HG03521 (cell line): ENCODE measurements around the gene OR2G6.
A peak's percentile ranks its signal among the peaks of the same experiment; 100 is the strongest.
"Not testable (repeated sequence)": the region's sequence is repeated elsewhere in the genome, so short reads cannot be mapped to it uniquely, and the experiment has no call there.

ENCODE experiments used
- ATAC-seq: cut with Tn5 transposase; IDR thresholded peaks from one replicate; pipeline ENCODE4 v1.9.1; 2021; ENCODE audit warnings: mild to moderate bottlenecking, moderate library complexity; ENCODE audit not compliant: unreplicated experiment

OR2G6 gene

DNA sequence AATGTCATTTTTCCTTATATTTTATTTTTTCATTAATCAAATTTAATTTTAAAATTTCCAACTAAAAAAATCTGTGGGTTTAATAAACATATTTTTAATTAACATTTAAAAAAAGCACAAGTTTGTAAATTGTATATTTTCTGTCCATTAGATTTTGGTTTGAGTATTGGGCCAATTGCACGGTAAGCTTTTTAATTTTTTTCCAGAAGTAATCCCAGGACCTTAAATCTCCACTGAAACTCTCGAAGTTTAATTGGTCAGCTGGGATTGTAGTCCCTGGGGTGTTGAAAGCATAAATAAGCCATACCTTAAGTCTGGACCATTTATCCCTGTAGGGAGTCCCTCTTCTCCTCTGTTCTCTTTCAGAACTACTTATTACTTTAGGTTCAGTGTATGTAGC, at the start of gene OR2G6:
TSS of gene OR2G6 (plus strand) at position 301 of the 400 bp plus-strand sequence. CDS start 13,574 bp downstream, outside the sequence.
- not testable (repeated sequence) for ATAC-seq

DNA sequence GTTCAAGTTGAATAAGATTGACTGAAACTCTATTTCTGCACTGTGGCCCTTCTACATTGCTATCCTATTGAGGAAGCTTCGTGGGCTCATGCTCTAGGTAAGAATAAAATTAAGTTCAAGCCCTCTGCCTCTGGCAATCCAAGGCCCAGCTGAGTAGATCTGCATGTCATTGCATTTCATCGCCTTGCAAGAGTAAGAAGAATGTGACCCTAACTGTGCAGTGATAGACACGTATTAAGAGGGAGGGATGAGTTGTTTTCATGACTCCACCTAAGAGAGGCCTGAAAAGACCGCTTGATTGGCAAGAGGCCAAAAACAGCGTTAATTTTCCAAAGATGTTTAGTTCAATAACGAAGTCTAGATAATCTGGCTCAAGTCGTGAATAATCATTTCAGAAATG, 48.8 kb upstream of the OR2G6 start:
- not testable (repeated sequence) for ATAC-seq

DNA sequence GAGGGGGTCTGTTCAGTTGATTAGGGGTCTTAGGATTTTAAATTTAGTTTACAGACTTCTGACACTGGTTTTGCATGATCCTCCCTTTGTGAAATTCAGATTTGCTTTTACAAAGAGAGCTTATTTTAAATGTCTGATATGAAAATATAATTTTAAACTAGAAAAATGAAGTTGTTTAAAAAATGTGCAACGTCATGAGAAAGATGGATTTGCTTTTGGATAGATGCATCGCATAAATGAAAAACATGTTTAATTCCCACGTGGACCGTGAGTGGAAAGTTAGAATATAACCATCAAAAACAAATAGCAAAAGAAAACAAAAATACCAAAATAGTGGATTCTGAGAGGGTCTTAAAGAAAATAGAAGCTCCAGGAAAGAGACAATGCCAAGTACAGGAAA, 36.7 kb upstream of the OR2G6 start:
- no peak for ATAC-seq

DNA sequence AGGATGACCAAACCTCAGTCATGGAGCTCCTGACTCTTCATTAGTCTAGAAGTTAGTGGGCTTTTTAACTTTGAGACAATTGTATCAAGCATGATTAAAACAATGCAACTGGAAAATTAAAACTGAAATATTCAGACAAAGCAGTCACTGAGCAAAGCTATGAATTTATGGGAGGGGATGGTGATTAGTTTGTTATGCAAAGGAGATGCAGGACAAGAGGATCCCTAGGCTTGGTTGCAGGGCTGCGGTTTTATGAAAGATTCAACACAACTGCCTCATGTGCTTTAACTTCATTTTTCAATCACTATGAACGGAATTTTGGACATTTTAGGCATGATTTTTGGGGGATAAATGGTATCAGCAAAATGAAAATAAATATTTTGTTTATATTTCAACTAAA, 35.8 kb upstream of the OR2G6 start:
- ATAC-seq, result not testable (repeated sequence)

DNA sequence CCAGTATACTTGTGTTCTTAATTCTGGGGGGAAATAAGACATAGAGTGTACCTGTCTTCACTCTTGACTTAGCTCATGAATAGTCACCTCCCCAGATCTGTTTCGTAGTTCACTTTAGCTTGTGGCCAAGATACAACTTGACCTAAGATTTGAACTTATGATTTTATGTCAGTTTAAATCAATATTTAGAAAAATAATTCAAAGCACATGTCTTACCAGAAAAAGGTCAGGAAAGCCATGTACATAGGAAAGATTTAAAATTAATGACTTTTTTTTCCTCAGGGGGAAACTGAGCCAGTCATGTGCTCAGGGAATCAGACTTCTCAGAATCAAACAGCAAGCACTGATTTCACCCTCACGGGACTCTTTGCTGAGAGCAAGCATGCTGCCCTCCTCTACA, 34.8 kb upstream of the OR2G6 start, which contains the start of gene OR2T3:
TSS of gene OR2T3 (plus strand) at position 301 of the 400 bp plus-strand sequence. CDS start at position 301, 0 bp downstream.
- not testable (repeated sequence) for ATAC-seq

DNA sequence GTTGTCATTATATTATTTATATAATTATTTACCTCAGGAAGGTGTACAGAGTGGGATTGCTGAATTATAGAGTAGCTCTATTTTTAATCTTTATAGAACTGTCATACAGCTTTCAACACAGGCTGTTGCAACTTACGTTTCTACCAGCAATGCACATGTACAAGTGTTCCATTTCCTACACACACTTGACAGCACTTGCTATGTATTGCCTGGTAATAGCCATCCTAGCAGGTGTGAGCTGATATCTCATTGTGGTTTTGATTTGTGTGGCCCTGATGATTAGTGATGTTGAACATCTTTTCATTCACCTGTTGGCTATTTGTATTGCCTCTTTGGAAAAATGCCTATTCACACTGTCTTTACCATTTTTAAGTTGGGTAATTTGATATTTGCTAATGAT, 32.2 kb upstream of the OR2G6 start:
- ATAC-seq, result not testable (repeated sequence)

DNA sequence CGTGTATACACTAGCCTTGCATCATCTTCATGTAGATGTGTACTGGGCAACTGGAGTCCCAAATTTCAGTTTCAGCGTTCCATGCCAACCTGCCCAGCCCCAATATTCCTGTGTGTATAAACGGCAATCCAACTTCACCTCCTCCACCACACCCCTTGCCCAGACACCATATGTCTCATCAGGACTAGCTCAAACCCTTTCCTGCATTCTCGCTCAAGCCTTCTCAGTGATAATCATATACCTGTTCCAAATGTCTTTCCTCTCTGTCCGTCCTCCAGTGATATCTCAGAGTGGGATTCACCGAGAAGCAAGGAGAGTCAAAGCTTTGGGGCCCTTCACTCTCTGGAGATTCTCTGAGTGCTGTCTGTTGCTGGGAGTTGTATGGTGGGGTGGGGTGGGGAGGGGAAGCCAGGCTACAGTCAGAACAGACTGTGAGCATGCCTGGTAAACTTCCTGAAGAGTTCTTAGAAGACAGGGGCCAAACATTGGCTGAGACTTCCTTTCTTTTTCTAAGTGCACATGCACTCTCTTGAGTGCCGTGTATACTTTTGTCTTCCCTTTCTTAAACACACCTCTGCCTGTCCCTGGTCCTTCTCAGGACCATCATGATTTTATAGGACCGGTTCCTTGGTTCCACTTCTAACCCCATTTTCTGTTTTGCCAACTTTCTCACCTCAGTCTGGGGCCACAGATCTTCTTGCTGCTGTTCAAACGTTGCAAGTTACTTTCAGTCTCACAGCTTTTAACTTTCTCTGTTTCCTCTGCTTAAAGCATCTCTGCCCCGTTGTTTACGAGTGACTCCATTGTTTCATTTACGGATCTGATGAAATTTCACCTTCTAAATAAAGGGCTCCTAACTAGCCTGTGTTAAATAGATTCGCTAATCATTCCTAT, 25.9 kb upstream of the OR2G6 start:
- ATAC-seq, result peak; percentile 78

DNA sequence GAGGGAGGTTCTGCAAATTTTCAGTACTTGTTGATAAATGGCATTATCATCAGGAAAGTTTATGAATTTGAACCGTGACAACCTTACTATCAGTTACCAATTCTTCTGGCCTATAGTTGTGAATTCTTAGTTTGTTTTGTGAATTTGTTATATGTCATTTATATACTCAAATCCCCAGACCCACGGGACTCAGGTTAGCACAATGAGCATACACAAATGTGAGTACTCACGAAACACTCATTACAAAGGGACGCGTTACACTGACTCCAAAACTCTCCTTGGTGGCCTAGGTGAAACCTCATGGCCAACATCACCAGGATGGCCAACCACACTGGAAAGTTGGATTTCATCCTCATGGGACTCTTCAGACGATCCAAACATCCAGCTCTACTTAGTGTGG, 19.6 kb upstream of the OR2G6 start, which contains the start of gene OR2T5:
TSS of gene OR2T5 (plus strand) at position 301 of the 400 bp plus-strand sequence. CDS start at position 301, 0 bp downstream.
- not testable (repeated sequence) for ATAC-seq

DNA sequence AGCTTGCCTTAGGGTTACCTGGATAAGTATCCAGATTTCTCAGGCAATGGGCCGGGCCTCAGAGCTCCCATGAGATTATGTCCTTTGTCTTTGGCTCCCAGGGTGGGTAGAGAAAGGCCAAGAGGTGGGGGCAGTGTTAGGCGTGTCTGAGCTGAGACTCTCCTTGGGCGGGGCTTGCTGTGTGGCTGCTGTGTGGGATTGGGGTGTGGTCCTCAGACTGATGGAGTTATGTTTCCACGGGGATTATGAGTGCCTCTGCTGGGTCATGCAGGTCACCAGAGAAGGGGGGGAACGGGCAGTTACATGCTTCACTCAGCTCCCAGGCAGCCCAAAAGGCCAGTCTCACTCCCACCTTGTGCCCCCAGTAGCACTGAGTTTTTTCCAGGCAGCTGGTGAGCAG, 11.2 kb upstream of the OR2G6 start:
- not testable (repeated sequence) for ATAC-seq

DNA sequence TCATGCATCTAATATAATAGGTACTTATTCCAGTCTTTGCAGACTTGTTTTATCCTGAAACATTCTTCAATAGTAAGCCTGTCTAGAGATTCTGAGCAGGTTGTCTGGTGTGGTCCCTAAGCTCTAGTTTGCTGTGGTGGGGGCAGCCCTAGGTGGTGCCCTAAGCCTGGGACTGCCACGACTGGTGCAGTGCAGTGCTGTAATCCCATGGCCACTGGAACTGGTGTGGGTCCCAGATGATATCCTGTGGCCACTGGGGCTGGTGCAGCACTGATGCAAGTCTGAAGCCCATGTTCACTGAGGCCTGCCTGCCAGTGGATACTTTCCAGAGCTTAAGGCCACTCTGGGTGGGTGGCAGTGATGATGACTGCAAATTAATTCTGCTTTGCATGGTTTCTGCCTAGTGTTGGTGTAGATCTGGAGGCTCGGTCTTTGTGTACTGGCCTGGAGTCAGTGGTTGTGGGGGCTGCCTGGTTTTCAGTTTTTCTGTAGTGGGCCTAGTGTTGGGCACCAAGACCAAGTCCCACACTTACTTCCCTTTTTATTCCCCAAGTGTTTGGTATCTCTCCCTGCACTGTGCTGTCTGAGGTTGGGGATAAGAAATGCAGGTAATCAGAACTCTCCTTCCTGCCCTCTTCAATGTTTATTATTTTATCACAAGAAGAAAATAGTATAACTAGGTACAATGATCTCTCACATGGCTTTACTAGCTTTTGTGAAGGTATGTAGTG, 7.4 kb upstream of the OR2G6 start:
- ATAC-seq, result not testable (repeated sequence)

DNA sequence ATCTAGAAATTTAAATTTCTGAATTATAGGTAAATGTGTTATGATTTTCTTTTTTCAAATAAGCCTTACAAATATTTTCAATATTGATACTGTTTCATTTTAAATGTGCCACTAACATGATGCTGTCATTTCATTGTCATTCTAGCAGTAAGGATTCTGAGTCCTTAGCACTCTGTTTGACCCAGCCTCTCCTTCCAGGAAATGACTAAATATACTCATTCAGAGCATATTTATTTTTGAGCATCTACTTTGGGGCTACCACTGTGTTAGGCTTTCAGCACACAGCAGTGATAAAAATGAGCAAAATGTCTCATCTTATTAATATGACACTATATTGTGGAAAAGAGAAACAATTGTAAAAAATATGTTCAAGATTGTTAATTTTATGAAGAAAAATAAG, 2.3 kb downstream of the OR2G6 start:
- ATAC-seq, result not testable (repeated sequence)

DNA sequence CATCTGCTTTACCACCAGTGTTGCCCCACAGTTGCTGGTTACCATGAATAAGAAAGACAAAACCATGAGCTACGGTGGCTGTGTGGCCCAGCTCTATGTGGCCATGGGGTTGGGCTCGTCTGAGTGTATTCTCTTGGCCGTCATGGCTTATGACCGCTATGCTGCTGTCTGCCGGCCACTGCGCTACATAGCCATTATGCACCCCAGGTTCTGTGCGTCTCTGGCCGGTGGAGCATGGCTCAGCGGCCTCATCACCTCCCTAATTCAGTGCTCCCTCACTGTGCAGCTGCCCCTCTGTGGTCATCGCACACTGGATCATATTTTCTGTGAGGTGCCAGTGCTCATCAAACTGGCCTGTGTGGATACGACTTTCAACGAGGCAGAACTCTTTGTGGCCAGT, 14.0 kb downstream of the OR2G6 start:
- no peak for ATAC-seq

DNA sequence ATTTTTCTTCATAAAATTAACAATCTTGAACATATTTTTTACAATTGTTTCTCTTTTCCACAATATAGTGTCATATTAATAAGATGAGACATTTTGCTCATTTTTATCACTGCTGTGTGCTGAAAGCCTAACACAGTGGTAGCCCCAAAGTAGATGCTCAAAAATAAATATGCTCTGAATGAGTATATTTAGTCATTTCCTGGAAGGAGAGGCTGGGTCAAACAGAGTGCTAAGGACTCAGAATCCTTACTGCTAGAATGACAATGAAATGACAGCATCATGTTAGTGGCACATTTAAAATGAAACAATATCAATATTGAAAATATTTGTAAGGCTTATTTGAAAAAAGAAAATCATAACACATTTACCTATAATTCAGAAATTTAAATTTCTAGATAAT, 29.6 kb downstream of the OR2G6 start:
- ATAC-seq, result not testable (repeated sequence)

DNA sequence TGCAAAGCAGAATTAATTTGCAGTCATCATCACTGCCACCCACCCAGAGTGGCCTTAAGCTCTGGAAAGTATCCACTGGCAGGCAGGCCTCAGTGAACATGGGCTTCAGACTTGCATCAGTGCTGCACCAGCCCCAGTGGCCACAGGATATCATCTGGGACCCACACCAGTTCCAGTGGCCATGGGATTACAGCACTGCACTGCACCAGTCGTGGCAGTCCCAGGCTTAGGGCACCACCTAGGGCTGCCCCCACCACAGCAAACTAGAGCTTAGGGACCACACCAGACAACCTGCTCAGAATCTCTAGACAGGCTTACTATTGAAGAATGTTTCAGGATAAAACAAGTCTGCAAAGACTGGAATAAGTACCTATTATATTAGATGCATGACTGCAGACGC, 39.5 kb downstream of the OR2G6 start:
- ATAC-seq, result not testable (repeated sequence)

DNA sequence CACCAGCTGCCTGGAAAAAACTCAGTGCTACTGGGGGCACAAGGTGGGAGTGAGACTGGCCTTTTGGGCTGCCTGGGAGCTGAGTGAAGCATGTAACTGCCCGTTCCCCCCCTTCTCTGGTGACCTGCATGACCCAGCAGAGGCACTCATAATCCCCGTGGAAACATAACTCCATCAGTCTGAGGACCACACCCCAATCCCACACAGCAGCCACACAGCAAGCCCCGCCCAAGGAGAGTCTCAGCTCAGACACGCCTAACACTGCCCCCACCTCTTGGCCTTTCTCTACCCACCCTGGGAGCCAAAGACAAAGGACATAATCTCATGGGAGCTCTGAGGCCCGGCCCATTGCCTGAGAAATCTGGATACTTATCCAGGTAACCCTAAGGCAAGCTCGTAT, 43.2 kb downstream of the OR2G6 start:
- not testable (repeated sequence) for ATAC-seq

DNA sequence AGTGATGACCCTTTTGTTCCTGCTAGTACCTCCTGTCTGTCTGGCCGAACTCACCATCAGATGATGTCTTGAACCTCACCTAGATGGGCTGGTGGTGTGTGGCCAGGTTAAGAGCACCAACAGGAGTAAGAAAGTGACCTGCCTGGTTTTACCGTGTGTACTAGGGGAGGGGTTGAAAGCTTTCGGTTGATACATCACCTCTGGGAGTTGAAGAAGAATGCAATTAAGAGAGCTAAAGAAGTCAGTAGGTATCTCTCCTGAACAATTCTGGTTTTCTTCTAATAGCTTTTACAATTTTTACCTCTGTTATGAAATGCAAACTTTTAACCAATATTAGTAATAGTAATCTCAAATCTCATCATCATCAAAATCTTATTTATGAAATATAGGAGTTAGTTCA, 54.8 kb downstream of the OR2G6 start, which contains the start of gene OR2T29:
TSS of gene OR2T29 (minus strand) at position 101 of the 400 bp plus-strand sequence. CDS start 3,281 bp downstream, outside the sequence.
- ATAC-seq, result not testable (repeated sequence)

DNA sequence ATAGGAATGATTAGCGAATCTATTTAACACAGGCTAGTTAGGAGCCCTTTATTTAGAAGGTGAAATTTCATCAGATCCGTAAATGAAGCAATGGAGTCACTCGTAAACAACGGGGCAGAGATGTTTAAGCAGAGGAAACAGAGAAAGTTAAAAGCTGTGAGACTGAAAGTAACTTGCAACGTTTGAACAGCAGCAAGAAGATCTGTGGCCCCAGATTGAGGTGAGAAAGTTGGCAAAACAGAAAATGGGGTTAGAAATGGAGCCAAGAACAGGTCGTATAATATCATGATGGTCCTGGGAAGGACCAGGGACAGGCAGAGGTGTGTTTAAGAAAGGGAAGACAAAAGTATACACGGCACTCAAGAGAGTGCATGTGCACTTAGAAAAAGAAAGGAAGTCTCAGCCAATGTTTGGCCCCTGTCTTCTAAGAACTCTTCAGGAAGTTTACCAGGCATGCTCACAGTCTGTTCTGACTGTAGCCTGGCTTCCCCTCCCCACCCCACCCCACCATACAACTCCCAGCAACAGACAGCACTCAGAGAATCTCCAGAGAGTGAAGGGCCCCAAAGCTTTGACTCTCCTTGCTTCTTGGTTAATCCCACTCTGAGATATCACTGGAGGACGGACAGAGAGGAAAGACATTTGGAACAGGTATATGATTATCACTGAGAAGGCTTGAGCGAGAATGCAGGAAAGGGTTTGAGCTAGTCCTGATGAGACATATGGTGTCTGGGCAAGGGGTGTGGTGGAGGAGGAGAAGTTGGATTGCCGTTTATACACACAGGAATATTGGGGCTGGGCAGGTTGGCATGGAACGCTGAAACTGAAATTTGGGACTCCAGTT, 57.9 kb downstream of the OR2G6 start:
- not testable (repeated sequence) for ATAC-seq

DNA sequence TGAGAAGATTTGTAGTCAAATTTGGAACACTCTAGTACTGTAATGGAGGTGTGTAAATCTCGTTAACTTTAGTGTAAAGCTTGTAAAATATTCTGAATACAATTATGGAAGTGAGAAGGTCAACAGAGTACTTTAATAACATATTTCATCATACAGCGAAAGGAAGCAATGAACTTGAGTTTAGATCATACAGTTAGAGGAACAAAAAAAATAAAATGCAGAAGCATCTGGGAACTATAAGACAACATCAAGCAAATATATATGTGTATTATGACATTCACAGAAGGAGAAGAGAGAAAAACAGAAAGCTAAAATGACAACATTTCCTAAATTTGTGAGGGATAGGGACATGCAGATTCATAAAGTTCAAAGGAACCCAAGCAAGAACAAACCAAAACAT, 61.2 kb downstream of the OR2G6 start:
- not testable (repeated sequence) for ATAC-seq

DNA sequence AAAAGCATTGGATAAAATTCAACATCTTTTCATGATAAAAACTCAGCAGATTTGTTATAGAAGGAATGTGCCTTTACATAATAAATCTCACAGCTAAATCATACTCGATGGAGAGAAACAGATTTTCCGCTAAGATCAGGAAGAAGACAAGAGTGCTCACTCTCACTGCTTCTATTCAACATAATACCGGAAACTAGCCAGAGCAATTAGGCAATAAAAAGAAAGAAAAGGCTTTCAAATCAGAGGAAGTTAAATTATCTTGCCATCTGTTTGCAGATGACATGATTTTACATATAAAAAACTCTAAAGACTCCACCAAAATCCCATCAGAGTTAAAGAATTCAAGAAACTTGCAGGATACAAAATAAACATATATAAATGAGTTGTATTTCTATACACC, 62.9 kb downstream of the OR2G6 start:
- ATAC-seq, result not testable (repeated sequence)

DNA sequence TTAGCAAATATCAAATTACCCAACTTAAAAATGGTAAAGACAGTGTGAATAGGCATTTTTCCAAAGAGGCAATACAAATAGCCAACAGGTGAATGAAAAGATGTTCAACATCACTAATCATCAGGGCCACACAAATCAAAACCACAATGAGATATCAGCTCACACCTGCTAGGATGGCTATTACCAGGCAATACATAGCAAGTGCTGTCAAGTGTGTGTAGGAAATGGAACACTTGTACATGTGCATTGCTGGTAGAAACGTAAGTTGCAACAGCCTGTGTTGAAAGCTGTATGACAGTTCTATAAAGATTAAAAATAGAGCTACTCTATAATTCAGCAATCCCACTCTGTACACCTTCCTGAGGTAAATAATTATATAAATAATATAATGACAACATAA, 64.2 kb downstream of the OR2G6 start:
- not testable (repeated sequence) for ATAC-seq
